Subcutaneous adipose tissue (tissue), 4 donors: ENCODE results near the gene SLC8A1. TPM values are rescaled to one million over a fixed set of nuclear protein-coding genes. Genes with fewer than 3 reads are reported as not detected.

Experiments used
- CTCF ChIP-seq: fragments of 450-650 bp; IDR thresholded peaks from one replicate; pipeline ENCODE4 v1.5.1; 2016; ENCODE audit warnings: low read depth, mild to moderate bottlenecking, control low read depth, antibody characterized with exemption, moderate library complexity
- total RNA-seq, 4 donors: library from RNA; depleted of rRNA; stranded (reverse); fragments of >200 nt; gene quantifications; one replicate each; pipeline ENCODE4 v1.1.0, GENCODE V29; 2016

Gene SLC8A1
- total RNA-seq, 4 donors from 2014 or later, result 7.5 to 32.5 (median 12.9) TPM

DNA sequence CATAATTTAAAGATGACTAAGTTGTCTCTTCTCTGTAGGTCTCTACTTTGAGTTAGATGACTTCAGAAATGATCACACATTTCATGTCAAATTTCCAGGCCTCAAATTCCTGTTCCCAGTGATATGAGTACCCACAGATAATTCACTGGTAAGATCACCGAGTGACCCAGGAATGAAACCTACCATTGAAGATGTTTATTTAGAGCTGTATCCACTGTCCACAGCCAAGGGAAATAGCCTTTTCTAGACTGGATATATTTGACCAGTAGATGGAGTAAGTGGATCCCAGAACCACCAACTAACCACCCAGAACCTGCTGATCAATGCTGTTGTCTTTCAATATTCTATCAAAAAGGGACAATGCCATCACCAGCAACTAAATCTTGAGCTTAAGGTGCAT, 238.8 kb downstream of the SLC8A1 start:
- TF ChIP-seq CTCF, result no peak

DNA sequence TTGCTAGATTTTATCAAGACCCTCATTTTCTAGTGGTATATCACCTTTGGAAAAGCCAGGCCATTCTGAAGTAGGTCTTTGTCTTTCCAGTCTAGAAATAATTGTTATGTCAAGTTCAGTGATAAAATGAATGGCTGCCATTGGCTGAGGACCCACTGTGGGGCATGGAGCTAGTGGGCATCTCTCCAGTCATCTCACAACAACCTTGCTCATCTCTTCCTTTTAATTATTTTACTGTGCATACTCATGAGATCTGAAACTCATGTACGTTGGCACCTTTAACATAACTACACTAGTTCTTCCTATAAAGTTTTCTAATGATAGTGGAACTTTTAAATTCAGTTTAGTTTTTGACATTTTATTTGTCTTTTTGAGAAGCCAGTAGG, 240.9 kb downstream of the SLC8A1 start:
- TF ChIP-seq CTCF, result no peak

GRCh38 chr2:40210344-40210967, 241.4 kb downstream of the SLC8A1 start:
- no peak for TF ChIP-seq CTCF

DNA sequence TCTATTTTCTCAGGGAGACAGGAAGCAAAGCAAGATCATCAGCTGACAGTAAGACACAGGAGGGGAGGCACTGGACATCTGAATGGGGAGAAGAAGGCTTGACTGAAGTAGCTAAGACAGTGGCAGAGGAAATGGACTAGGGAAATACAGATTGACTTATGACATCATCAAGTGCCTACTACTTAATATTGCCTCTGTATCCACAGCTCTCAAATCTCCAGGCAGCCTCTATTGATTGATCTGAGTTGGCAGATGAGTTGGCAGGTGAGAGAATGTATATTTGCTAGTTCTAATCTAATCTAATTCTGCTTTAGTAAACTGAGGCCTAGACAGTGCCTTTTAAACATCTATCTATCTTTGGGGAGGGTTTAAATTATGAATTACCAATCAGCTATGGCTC, 242.1 kb downstream of the SLC8A1 start:
- TF ChIP-seq CTCF, result no peak

DNA sequence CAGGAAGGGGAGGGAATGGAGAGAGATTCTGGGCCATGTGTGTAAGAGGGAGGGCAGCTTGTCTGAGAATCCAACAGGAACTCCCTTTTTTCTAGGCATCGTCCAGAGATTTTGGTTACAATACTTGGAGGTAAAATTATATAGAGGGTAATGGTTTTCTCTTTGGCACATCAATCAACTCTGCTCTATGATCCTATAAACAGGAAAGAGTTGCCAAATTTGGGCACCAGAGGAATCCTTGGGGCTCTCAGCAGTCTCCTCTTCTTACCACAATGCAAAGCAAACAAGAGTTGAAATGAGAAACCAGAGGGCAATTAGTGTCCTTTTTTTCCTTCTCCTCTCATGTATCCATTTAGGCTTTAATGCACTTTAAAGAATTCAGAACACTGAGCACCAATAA, 243.4 kb downstream of the SLC8A1 start:
- TF ChIP-seq CTCF, result no peak

- no peak for TF ChIP-seq CTCF
These were observed 247.6 kb downstream of the SLC8A1 start for GRCh38 chr2:40204268-40204667.

DNA sequence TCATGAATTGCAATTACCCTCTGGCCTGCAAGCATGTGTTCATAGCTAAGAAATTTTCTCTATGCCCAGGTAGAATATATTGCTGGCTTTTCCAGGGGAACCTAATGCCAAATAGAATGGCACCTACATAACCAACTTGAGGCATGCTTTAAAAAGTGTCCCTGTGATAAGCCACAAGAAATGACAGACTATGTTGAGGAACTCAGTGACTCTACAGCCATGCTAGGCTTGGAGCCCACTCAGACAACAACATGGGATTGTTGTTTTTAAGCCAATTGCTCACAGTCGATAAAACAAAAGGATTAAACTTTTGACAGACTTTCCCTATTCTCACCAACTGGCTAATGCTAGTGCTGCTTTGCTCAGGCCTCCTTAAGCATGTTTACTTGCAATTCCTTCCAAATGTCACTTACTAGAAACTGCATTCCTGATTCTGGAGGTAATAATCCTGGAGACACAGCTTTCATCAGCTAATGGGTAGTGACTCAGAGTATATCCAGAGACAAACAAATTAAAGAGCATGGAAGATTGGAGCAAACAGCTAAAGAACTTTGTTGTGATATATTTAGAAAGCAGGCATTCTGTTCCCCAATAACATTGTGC, 249.0 kb downstream of the SLC8A1 start:
- no peak for TF ChIP-seq CTCF
